Activated CD8-positive, alpha-beta T cell treated with anti-CD3 and anti-CD28 coated beads, Interleukin-2, amount 10 ng/mL, durations not matched to agents 7 days and 5 days (primary cell): ENCODE results near the gene CCN2. TPM values are rescaled to one million over a fixed set of nuclear protein-coding genes. Genes with fewer than 3 reads are reported as not detected.
A peak's percentile ranks its signal among the peaks of the same experiment; 100 is the strongest.
"Not testable (repeated sequence)": the region's sequence is repeated elsewhere in the genome, so short reads cannot be mapped to it uniquely, and the experiment has no call there.

Experiments used
- ATAC-seq: fragments of 150-1000 bp; cut with Tn5 transposase; one replicate; pipeline ENCODE4 v1.10.0; 2021; ENCODE audit warnings: moderate library complexity
- CTCF ChIA-PET: fragments of 350-600 bp; sonication (Branson Sonifier 250); formaldehyde crosslinking; loops from one replicate; lab custom pipeline; 2021; ENCODE audit warnings: antibody characterized with exemption; lab: Charles Lee
- POLR2A ChIA-PET: fragments of 350-600 bp; sonication (Branson Sonifier 250); formaldehyde crosslinking; loops from one replicate; lab custom pipeline; 2021; ENCODE audit warnings: antibody characterized with exemption; lab: Charles Lee
- DNase-seq: peaks from one replicate; pipeline ENCODE4 v3.0.0-alpha.2; 2020
- H3K27ac Mint-ChIP-seq: one replicate; pipeline ENCODE4 v1.8.0; 2021; ENCODE audit warnings: mild to moderate bottlenecking, mixed read lengths
- H3K27me3 Mint-ChIP-seq: one replicate; pipeline ENCODE4 v1.8.0; 2021; ENCODE audit warnings: low read depth, mixed read lengths
- H3K36me3 Mint-ChIP-seq: one replicate; pipeline ENCODE4 v1.8.0; 2021; ENCODE audit warnings: low read depth, mixed read lengths
- H3K4me1 Mint-ChIP-seq: one replicate; pipeline ENCODE4 v1.8.0; 2021; ENCODE audit warnings: low read depth, mixed read lengths
- H3K4me3 Mint-ChIP-seq: one replicate; pipeline ENCODE4 v1.8.0; 2021; ENCODE audit warnings: mild to moderate bottlenecking, mixed read lengths
- H3K9me3 Mint-ChIP-seq: one replicate; pipeline ENCODE4 v1.8.0; 2022; ENCODE audit warnings: mixed read lengths; ENCODE audit not compliant: insufficient read depth
- total RNA-seq, 2 experiments: library from RNA; stranded (reverse); gene quantifications; one replicate each; pipeline ENCODE4 v1.2.3, GENCODE V29; 2021

CCN2 gene
- total RNA-seq, 2 experiments from 2014 or later, result not detected

DNA sequence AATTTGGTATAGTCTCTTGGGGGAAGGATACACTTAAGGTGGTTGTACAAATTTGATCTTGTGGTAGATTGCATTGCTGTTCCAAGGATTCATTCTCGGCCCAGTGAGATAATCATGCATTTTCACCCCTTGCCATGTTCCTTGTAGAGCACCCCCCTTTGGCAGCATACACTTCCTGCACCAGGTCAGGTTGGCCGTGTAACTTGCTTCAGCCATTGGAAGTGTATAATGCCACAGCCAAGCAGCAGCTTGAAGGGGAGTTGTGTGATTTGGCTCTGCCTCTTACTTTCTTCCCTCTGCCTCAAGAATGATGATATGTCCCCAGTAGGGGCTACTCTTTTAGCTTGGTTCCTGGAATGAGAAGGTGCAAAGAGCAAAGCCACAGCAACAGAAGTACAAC, 21.9 kb downstream of the CCN2 start:
- no peaks in the 10 kb centered on the region for H3K9me3 Mint-ChIP-seq
- H3K36me3 Mint-ChIP-seq, result no peaks in the 10 kb centered on the region
- ChIA-PET CTCF (no interaction called here), POLR2A (no interaction called here)
- no peak for DNase-seq
- H3K27ac Mint-ChIP-seq, result no peak overlapping the region
- H3K4me3 Mint-ChIP-seq, result no peak overlapping the region
- no peaks in the 10 kb centered on the region for H3K4me1 Mint-ChIP-seq
- ATAC-seq, result no peak
- peaks cover 6% of the 10 kb centered on the region for H3K27me3 Mint-ChIP-seq

DNA sequence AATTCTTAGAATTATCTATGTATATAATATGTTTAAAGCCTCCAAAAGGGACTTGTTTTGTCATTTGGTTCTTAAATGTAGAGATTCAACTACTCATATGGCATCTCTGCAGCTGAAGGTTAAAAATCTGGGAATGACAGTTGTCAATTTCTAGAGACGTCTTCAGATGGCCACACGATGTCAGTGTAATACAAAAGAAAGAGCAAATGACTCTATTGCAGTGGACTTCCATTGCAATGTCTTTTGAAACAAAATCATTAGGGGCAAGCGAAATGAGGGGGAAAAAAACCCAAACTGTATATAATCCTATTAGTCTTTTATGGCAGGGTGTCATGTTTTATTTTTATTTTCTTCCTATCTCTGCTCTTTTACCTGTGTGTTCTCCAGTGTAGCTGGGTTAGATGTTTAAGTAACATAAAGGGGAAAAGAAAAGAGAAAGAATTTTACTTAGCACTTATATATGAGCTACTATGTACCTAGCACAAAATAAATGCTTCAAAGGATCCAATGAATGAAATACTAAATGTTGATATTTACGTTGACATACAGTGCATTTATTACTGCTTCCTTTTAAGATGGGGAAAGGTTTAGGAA, 26.2 kb downstream of the CCN2 start:
- ATAC-seq (no peak), DNase-seq (no peak)
- no peaks in the 10 kb centered on the region for H3K36me3 Mint-ChIP-seq
- ChIA-PET CTCF (interaction anchor here (0.7 to 3.6 kb wide), 8 partner anchors 10 to 562 kb away, joined by 3 to 24 read pairs (median 3); no protein-coding TSS in a partner anchor), POLR2A (no interaction called here)
- no peaks in the 10 kb centered on the region for H3K4me1 Mint-ChIP-seq
- H3K27ac Mint-ChIP-seq, result no peak overlapping the region
- no peak overlapping the region for H3K4me3 Mint-ChIP-seq
- H3K27me3 Mint-ChIP-seq, result peaks cover 9% of the 10 kb centered on the region
- H3K9me3 Mint-ChIP-seq, result no peaks in the 10 kb centered on the region

DNA sequence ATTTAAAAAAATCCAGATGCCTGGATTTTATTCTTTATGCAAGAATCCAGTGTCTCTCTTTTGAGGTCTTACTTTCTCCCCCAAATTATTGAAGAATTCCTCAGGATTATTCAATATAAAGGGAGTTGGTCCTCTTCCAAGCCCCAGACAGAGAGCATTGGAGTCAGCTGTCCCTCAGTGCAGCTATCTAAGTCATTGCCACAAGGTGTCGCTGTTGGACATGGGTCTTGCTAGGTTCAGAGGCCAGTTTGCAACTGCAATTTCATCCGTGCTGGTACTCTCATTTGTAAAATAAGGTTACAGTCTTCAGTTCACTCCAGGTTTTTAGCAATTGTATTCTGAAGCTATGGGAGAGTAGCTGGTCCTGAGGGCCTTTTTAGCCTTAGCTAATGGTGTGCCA, 27.8 kb downstream of the CCN2 start:
- H3K36me3 Mint-ChIP-seq, result no peaks in the 10 kb centered on the region
- H3K4me1 Mint-ChIP-seq, result no peaks in the 10 kb centered on the region
- no peaks in the 10 kb centered on the region for H3K9me3 Mint-ChIP-seq
- ChIA-PET CTCF (interaction anchor here (0.6 to 3.6 kb wide), 18 partner anchors 8 to 374 kb away, joined by 3 to 24 read pairs (median 3); no protein-coding TSS in a partner anchor), POLR2A (no interaction called here)
- H3K27ac Mint-ChIP-seq, result no peak overlapping the region
- no peak overlapping the region for H3K4me3 Mint-ChIP-seq
- DNase-seq, result peak; percentile 68
- H3K27me3 Mint-ChIP-seq, result peaks cover 11% of the 10 kb centered on the region
- peak; percentile 60 for ATAC-seq

DNA sequence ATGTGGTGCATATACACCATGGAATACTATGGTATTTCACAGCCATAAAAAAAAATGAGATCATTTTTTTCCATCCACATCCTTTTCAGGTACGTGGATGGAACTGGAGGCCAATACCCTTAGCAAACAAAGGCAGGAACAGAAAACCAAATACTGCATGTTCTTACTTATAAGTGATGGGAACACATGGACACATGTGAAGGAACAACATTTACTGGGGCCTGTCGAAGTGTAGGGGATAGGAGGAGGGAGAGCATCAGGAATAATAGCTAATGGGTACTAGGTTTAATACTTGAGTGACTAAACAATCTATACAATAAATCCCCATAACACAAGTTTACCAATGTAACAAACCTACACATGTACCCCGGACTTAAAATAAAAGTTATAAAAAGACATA, 30.5 kb downstream of the CCN2 start:
- no peak overlapping the region for H3K4me3 Mint-ChIP-seq
- CTCF ChIA-PET, result interaction anchor here (1.1 kb wide), 1 partner anchor 11 kb away, joined by 3 read pairs; no protein-coding TSS in a partner anchor
- DNase-seq, result no peak
- no peaks in the 10 kb centered on the region for H3K36me3 Mint-ChIP-seq
- POLR2A ChIA-PET, result no interaction called here
- no peak overlapping the region for H3K27ac Mint-ChIP-seq
- H3K9me3 Mint-ChIP-seq, result no peaks in the 10 kb centered on the region
- H3K4me1 Mint-ChIP-seq, result peaks cover 21% of the 10 kb centered on the region
- no peak for ATAC-seq
- peaks cover 10% of the 10 kb centered on the region for H3K27me3 Mint-ChIP-seq

DNA sequence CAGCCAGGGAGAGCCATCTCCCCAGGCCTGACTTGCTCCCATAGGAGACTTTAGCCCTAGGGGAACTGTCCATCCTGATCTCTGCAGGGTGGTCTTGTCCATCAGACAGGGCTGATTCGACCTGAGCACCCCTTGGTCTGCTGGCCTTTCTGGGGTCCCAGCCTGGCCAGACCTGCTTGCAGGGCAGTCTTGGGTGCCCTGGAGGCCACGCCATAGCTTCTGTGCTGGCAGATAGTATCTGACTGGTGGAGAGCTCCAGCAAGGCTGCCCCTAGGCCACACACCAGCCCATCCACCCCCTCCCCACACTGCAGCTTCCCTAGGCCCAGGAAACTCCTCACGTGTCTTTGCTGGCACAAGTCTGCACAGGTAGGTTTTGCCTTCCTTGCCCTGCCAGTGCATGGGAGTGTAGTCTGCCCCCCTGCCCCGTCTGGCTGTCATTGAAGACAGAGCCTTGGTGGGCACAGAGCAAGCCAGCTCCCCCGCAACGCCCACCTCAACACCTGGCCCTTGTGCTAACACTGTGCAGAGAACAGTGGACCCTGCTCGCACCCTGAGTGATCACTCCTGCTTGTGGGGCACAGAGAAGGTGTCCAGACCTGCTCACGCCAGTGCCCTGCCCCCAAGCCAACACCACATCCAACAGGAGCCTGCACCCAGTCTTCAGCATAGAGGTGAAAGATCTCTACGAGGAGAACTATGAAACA, 32.4 kb downstream of the CCN2 start:
- no peak overlapping the region for H3K27ac Mint-ChIP-seq
- ChIA-PET POLR2A (no interaction called here), CTCF (interaction anchor here (1.0 to 2.3 kb wide), 2 partner anchors 11 to 361 kb away, joined by 3 to 6 read pairs; no protein-coding TSS in a partner anchor)
- DNase-seq, result no peak
- no peak overlapping the region for H3K4me3 Mint-ChIP-seq
- no peaks in the 10 kb centered on the region for H3K9me3 Mint-ChIP-seq
- H3K4me1 Mint-ChIP-seq, result peaks cover 21% of the 10 kb centered on the region
- H3K36me3 Mint-ChIP-seq, result no peaks in the 10 kb centered on the region
- no peak for ATAC-seq
- H3K27me3 Mint-ChIP-seq, result peaks cover 13% of the 10 kb centered on the region

DNA sequence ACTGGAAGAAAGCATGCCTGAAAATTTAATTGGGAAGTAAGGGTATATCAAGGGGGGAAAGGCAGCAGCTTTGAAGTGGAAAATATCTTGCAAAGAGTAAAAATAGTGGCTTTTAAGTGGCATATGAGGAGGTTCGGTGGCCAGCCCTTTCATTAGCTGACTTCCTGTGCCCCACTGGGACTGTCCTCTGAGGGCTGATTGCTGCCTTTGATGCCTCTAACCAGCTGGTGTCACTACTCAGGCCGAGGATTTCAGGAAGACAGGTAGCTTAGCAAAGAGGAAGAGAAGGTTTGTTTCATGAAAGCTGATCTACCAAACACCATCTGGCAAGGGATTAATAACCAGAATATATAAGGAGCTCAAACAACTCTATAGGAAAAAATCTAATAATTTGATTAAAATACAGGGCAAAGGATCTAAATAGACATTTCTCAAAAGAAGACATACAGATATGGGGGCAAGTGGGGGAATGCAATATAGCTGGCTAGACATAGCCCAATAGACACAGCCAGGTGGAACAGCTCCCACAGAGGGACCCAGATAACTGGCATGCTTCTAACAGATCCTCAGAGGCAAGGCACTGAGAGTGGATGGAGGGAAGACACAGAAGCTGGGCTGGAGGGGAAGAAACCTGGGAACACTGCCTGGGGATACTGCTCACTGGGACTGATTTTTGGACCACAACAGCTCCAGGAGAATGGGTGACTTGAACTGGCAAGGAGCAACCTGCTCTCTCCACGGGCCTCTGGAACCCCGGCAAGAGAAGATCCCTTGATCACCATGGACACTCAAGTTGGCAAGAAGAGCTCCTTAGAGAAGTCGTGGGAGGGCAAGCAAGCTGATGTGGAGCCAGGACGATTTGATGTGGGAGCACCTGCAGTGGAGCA, 33.2 kb downstream of the CCN2 start:
- Mint-ChIP-seq H3K9me3 (no peaks in the 10 kb centered on the region), H3K36me3 (no peaks in the 10 kb centered on the region), H3K27ac (no peak overlapping the region), H3K4me3 (no peak overlapping the region), H3K4me1 (peaks cover 21% of the 10 kb centered on the region), H3K27me3 (peaks cover 20% of the 10 kb centered on the region)
- DNase-seq, result no peak
- CTCF ChIA-PET, result interaction anchor here (0.8 to 2.3 kb wide), 4 partner anchors 10 to 362 kb away, joined by 3 to 6 read pairs (median 4); no protein-coding TSS in a partner anchor
- ATAC-seq, result no peak
- POLR2A ChIA-PET, result no interaction called here

DNA sequence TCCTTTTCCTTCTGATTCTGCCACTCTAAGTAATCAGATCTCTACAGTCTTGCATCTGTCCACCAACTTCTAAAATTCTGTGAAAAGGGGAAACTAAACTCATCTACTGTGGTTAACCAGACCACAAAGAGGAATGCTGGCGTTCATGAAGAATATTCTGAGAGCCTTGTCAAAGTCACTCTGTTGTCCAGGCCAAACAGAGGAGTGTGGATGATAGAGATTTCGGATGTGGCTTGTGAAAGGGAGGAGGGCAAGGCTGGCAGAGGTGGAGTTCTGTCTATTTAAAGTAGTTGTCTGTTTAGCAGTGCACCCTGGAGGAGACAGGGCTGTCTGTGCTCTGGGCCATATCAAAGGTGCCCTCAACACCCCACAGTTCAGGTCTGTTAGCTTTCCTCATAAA, 33.9 kb downstream of the CCN2 start:
- POLR2A ChIA-PET, result no interaction called here
- CTCF ChIA-PET, result interaction anchor here (0.8 to 3.3 kb wide), 4 partner anchors 9 to 300 kb away, joined by 4 to 24 read pairs (median 5); no protein-coding TSS in a partner anchor
- Mint-ChIP-seq H3K36me3 (no peaks in the 10 kb centered on the region), H3K27ac (no peak overlapping the region), H3K4me1 (peaks cover 21% of the 10 kb centered on the region), H3K4me3 (no peak overlapping the region), H3K9me3 (no peaks in the 10 kb centered on the region), H3K27me3 (peaks cover 22% of the 10 kb centered on the region)
- DNase-seq, result peak; percentile 25
- ATAC-seq, result peak; percentile 58

DNA sequence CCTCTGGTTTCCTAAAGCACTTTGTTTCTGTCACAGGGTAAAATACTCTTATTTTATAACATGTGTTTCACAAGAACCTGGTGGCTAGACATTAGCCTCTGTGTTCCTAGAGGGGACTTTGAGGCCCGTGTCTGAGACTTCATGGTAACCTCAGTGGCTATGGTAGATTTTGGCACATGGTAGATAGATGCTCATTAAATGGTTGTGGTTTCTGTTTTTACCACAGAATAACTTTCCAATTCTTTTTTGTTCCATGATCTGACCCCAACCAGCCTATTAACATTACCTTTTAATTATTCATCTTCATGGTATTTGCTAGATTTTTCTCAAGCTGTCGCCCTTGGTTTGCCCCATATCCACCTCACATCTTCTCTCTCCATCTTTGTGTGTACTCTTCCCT, 34.3 kb downstream of the CCN2 start:
- no peaks in the 10 kb centered on the region for H3K36me3 Mint-ChIP-seq
- ATAC-seq (no peak), DNase-seq (no peak)
- H3K9me3 Mint-ChIP-seq, result no peaks in the 10 kb centered on the region
- no peak overlapping the region for H3K27ac Mint-ChIP-seq
- peaks cover 23% of the 10 kb centered on the region for H3K4me1 Mint-ChIP-seq
- CTCF ChIA-PET, result interaction anchor here (1.0 to 3.3 kb wide), 3 partner anchors 9 to 301 kb away, joined by 4 to 24 read pairs (median 6); no protein-coding TSS in a partner anchor
- POLR2A ChIA-PET, result no interaction called here
- H3K27me3 Mint-ChIP-seq, result peaks cover 24% of the 10 kb centered on the region
- H3K4me3 Mint-ChIP-seq, result no peak overlapping the region

DNA sequence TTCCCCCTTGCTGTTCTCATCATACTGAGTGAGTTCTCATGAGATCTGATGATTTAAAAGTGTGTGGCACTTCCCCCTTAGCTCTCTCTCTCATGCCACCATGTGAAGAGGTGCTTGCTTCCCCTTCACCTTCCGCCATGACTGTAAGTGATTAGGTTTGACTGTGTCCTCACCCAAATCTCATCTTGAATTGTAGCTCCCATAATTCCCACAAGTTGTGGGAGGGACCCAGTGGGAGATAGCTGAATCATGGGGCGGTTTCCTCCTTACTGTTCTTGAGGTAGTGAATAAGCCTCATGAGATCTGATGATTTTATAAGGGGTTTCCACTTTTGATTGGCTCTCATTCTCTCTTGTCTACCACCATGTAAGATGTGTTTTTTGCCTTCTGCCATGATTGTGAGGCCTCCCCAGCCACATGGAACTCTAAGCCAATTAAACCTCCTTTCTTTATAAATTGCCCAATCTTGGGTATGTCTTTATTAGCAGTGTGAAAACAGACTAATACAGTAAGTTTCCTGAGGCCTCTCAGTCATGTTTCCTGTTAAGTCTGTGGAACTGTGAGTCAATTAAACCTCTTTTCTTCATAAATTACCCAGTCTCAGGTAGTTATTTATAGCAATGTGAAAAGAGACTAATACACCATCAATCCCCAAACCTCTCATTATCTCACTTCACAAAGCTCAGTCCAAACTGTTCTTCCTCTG, 34.9 kb downstream of the CCN2 start:
- not testable (repeated sequence) for DNase-seq, H3K4me3 Mint-ChIP-seq

DNA sequence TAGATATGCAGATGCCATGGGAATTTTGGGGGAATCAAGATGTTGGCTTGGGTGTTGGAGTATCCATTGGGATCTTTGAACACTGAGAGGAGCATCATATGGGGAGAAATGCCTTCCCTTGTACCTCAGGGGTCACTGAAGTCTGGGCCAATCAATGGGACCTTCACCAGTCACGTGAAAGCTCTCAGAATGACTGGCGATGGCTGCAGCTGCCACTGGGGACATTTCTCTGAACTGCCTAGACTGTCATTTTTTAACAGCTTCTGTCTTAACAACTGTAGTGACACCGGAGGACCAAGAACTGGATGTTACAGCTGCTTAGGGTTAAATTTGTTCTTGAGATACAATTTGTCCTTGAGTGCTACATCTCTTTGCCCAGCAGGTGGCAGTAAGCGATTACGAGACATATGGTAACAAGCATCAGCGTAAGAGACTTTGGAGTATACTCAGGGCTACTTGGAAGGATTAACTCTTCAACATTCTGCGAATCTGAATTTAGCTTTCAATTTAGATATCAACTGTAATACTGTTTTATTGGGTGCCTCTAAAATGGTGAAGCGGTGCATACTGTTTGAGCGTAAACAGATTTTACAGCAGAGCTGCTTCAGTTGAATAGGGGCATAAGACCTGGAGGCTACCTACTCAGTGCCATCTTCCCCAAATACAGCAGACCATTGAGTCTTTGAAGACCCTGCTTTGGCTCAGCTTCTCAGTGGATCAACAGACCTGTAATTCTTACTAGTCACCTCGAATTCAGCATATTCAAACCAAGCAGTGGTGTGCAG, 36.0 kb downstream of the CCN2 start:
- Mint-ChIP-seq H3K4me1 (peaks cover 24% of the 10 kb centered on the region), H3K4me3 (no peak overlapping the region), H3K36me3 (no peaks in the 10 kb centered on the region), H3K9me3 (no peaks in the 10 kb centered on the region), H3K27me3 (peaks cover 32% of the 10 kb centered on the region), H3K27ac (no peak overlapping the region)
- POLR2A ChIA-PET, result no interaction called here
- DNase-seq (peak; percentile 74), ATAC-seq (peak; percentile 64)
- CTCF ChIA-PET, result interaction anchor here (0.6 to 3.3 kb wide), 20 partner anchors 9 to 373 kb away, joined by 3 to 28 read pairs (median 4); partner anchors contain the start of gene MED23

More for the DNA sequence above, 34.9 kb downstream of the CCN2 start:
- Mint-ChIP-seq H3K4me1 (peaks cover 24% of the 10 kb centered on the region), H3K27me3 (peaks cover 29% of the 10 kb centered on the region)
- CTCF ChIA-PET, result interaction anchor here (0.7 to 3.3 kb wide), 12 partner anchors 8 to 372 kb away, joined by 3 to 28 read pairs (median 6); partner anchors contain the start of gene CCN2
- H3K27ac Mint-ChIP-seq, H3K9me3 Mint-ChIP-seq, ATAC-seq, POLR2A ChIA-PET, H3K36me3 Mint-ChIP-seq: not testable (repeated sequence)
